ENCODE data around the gene EOLA1.
"Not testable (repeated sequence)": the region's sequence is repeated elsewhere in the genome, so short reads cannot be mapped to it uniquely, and the experiment has no call there.

- TF ChIP-seq POLR2A, CTCF, EP300 (IDR thresholded peaks at IDR 0.05): not testable (repeated sequence)
Measured at GRCh38 chrX:149532868-149533267, 7.9 kb upstream of the EOLA1 start.

All from suprapubic skin (tissue), 3 donors.